KOPT-K1 (cell line): Measurements from ENCODE around the gene ANKRD10.
A peak's percentile ranks its signal among the peaks of the same experiment; 100 is the strongest.
"Not testable (repeated sequence)": the region's sequence is repeated elsewhere in the genome, so short reads cannot be mapped to it uniquely, and the experiment has no call there.

Experiments used
- H3K27ac ChIP-seq: fragments of 200-600 bp; sonication (generic); 2 replicates; pipeline ENCODE4 v1.5.1; 2016; ENCODE audit warnings: antibody characterized with exemption, mild to moderate bottlenecking, low read depth, low read length; ENCODE audit not compliant: poor library complexity, severe bottlenecking
- H3K36me3 ChIP-seq: fragments of 200-600 bp; sonication (generic); 2 replicates; pipeline ENCODE4 v1.5.1; 2017; ENCODE audit warnings: antibody characterized with exemption, mild to moderate bottlenecking, low read length, moderate library complexity; ENCODE audit not compliant: insufficient read depth
- H3K9me3 ChIP-seq: fragments of 200-600 bp; sonication (generic); 2 replicates; pipeline ENCODE4 v1.5.1; 2017; ENCODE audit warnings: antibody characterized with exemption, low read length, mild to moderate bottlenecking; ENCODE audit not compliant: insufficient read depth, poor library complexity, severe bottlenecking

The ANKRD10 gene

DNA sequence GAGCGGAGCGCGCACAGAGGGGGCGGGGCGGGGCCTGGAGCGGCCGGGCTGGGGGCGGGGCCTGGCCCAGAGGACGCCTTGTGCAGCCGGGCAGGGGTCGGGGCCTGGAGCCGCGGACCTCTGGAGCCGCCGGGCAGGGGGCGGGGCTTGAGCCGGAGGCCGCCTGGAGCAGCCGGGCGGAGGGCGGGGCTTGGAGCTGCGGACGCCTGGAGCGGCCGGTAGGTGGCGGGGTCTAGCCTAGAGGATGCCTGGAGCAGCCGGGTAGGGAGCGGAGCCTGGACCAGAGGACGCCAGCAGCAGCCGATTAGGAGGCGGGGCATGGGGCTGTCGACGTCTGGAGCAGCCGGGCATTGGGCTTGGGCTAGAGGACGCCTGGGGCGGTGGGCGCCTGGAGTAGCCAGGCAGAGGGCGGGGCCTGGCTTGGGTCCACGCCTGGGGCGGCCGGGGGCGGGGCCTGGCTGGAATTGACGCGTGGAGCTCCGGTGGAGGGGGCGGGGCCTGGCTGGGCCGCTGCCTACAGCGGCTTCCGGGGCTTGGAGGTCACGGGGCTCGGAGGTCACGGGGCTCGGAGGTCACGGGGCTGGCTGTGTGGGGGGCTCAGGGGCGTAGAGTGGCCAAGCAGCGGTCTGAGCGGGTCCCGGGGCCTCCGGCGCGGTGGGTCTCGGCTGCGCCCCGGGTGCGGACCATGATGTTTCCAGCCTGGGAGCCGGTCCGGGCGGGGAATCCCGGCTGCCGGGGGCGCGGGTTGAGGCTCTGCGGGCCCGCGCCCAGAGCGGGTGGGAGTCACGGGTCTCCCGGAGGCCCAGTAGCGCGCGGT, at the start of gene ANKRD10:
Gene ANKRD10 (minus strand): TSS at position 13 of the 817 bp plus-strand sequence. CDS start 135 bp downstream, outside the sequence.
- H3K9me3 ChIP-seq = no peaks in the 10 kb centered on the region
- H3K36me3 ChIP-seq = peaks cover 14% of the 10 kb centered on the region
- peak within 1 kb of the TSS; percentile 94 for H3K27ac ChIP-seq

DNA sequence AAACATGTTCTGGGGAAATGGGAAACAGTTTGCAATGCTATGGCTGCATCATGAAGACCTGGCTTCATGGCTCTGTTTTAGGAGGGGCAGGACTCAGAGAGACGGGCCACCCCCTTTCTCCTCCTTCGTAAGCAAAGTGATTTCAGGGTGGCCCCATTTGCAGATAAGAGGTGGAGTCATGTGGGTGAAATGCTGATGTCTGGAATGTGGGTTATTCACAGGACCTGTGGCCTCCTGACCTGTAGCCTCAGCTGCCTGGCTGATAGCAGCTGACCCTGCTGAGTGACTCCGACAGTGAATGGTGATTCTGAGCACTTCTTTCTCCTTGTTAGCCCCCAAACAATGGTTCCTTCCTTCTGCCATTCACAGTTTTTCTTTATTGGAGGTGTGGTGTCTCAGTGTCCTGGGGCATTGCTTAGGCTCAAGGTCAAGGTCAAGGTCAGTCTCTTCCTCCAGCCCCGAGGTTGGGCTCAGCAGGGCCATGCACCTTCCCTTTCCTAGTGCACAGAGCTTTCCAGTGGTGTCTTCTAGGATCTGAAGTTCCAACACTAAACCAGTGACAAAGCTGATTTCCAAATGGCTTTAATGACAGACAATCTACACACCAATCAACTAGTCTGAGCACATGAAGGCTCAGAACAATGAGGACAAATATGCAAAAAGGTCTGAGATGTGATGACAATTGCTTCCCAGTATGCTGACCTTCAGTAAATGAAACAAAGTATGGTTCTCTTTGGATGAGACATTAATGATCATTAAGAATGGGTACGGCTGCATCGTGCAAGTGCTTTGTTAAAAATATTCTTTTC, 49.6 kb upstream of the ANKRD10 start:
- no peak overlapping the region for H3K27ac ChIP-seq
- H3K9me3 ChIP-seq = peaks cover 54% of the 10 kb centered on the region
- H3K36me3 ChIP-seq = no peaks in the 10 kb centered on the region

DNA sequence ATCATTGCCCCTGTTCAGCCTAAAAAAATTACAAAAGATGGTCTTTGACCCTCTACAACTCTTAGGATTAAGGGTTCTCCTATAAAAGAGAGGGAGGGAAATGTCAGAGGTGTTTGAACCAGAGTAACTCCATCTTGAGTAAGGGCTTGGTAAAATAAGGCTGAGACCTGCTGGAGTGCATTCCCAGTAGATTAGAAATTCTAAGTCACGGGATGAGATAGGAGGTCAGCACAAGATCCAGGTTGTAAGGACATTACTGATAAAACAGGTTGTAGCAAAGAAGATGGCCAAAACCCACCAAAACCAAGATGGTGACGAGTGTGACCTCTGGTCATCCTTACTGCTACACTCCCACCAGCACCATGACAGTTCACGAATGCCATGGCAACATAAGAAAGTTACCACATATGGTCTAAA, 48.7 kb upstream of the ANKRD10 start:
- peaks cover 54% of the 10 kb centered on the region for H3K9me3 ChIP-seq
- H3K27ac ChIP-seq = no peak overlapping the region
- no peaks in the 10 kb centered on the region for H3K36me3 ChIP-seq

DNA sequence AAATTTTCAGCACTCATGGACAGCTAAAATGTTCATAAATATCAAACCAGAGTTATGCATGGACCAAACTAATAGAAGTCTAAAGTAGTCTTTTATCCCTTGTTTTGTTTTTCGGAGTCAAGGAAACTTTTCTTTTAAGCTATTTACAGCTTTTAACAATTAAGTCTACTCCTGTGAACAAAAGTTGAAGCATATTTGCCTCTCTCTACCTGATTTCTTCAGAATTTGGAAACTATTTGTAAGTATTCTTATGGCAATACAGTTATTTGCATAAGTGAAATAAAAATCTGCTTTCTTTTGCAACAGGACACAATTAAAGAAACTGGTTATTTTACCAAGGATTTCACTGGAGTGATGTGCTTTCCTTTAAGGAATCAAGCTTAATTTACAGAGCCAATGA, 47.1 kb upstream of the ANKRD10 start:
- Histone ChIP-seq H3K27ac (no peak overlapping the region), H3K36me3 (no peaks in the 10 kb centered on the region), H3K9me3 (peaks cover 49% of the 10 kb centered on the region)

DNA sequence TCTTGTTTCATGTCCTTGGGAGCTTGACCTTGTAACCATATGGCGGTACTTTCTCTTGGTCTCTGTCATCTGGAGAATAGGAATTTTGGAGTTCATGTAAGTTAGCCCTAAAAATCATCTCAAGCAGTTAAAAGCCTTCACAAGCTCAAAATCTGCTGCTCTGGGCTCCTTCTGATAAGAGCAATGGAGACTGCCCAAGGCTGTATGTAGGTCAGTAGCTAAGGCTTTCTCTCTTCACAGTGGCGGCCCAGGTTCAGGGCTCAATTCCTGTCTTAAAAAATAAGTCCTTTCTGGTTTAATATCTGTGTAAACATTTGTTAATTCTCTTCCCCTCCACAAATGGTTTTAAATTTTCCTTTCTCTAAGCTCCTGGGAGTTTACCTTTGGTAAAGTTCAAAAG, 45.3 kb upstream of the ANKRD10 start:
- Histone ChIP-seq H3K27ac (no peak overlapping the region), H3K9me3 (peaks cover 31% of the 10 kb centered on the region), H3K36me3 (no peaks in the 10 kb centered on the region)

DNA sequence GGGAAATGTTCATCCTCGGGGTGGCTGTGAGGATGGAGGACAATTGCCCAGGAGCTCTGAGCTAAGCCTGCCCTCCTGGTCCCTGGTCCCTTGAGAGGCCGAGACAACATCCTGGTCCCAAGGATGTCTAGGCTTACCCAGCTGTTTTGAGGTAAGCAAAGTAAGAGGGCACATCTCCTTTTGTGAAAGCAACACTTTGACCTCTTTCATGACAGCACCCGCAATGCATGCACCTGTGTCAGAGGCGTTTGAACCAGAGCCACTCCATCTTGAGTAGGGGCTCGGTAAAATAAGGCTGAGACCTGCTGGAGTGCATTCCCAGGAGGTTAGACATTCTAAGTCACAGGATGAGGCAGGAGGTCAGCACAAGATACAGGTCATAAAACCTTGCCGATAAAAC, 43.1 kb upstream of the ANKRD10 start:
- Histone ChIP-seq H3K27ac (no peak overlapping the region), H3K9me3 (peaks cover 19% of the 10 kb centered on the region), H3K36me3 (no peaks in the 10 kb centered on the region)

DNA sequence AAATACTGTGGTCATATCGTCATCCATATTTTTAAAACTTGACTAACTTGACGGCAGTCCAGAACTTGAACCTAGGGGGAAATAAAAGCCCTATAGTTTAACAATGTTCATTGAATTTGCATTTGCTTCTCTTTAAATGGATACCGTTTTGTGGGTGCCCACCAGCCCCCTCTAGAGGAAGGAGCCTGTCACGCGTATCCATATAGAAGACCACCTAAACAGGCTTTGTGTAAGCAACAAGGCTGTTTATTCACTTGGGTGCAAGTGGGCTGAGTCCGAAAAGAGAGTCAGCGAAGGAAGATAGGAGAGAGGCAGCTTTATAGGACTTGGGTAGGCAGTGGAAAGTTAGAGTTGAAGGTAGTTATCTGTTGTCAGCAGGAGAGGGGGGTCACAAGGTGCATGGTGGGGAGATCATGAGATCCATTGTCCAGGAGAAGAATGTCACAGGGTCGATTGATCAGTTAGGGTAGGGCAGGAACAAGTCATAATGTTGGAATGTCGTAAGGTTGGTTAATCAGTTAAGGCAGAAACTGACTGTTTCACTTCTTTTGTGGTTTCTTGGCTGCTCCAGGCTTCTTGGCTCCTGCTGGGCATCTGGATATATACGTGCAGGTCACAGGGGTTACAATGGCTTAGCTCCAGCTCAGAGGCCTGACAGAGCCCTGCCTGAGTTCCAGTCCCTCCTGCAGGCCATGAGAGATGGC, 42.5 kb upstream of the ANKRD10 start:
- H3K27ac ChIP-seq = no peak overlapping the region
- H3K9me3 ChIP-seq = peaks cover 15% of the 10 kb centered on the region
- H3K36me3 ChIP-seq = no peaks in the 10 kb centered on the region

DNA sequence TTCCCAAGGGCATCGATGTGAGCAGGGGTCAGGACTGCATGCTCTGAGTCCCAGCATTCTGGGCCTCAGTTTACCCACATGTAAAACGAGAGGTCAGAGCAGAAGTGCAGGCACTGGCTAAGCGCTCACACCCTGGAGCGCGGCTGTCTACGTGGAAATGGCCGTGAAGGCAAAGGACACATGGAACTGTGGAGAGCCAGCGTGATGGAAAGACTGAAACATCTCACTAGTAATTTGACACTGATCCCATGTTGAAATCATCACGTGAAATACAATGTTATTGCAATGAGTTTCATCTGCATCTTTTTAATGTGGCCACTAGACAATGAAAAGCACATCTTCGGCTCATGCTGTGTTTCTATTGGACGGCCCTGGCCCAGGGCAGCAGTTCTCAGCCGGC, 41.3 kb upstream of the ANKRD10 start:
- H3K9me3 ChIP-seq = not testable (repeated sequence)

DNA sequence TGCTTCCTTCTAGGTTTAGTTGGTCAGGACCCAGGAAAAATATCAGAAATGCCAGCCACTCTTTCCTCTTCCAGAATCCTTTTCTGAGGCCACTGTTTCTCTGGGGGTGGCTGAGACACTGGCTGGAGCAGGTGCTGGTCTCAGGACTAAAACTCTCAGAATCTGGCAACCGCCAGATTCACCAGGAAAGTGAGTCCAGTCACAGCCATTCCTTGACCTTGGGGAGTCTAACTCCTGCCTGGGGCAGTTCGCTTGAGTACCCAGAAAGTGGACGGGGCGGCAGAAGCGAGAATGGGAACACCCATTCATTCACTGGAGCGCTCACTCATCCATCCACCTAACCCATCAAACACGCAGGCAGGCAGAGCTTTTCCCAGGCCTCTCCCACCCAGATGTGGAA, 40.7 kb upstream of the ANKRD10 start:
- H3K27ac ChIP-seq, H3K9me3 ChIP-seq, H3K36me3 ChIP-seq: not testable (repeated sequence)

More for the DNA sequence above, 41.3 kb upstream of the ANKRD10 start:
- not testable (repeated sequence) for H3K36me3 ChIP-seq, H3K27ac ChIP-seq

DNA sequence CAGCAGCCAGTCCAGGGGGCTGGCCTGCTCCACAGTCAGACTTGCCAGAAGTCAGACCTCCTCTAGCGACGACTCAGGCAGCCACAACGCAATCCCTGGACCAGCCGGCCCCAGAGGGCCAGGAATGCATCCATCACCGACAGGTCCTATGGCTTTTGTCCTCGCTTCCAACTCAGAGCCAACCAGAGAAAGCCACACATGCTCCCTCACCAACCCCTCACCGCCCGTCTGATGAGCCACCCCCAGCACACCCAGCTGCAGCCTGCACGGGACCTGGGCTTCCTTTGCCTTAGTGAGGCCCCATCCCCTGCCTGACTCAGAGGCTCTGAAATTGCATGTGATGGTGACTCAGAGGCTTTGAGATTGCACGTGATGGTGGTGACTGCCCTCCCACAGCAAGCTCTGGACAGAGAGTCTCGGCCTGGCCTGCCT, 40.2 kb upstream of the ANKRD10 start:
- not testable (repeated sequence) for H3K27ac ChIP-seq, H3K36me3 ChIP-seq, H3K9me3 ChIP-seq

DNA sequence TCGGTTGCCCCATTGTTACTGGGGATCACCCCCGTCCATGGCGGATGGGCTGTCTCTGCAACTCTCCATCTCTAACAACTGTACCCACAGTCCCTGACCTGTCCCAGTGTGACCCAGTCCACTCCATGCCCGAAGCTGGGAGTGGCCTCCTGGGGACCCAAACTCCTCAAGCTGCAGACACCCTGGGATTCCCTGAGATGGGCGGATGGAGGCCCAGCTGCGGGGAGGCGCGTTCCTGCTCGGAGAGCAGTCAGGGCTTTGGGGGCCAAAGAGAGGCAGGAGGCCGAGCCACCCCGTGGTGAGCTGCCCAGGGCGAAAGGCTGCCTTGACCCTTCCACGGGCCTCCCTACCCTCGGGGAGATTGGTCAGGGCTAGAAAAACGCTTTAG, 39.7 kb upstream of the ANKRD10 start:
- not testable (repeated sequence) for H3K27ac ChIP-seq, H3K36me3 ChIP-seq, H3K9me3 ChIP-seq

DNA sequence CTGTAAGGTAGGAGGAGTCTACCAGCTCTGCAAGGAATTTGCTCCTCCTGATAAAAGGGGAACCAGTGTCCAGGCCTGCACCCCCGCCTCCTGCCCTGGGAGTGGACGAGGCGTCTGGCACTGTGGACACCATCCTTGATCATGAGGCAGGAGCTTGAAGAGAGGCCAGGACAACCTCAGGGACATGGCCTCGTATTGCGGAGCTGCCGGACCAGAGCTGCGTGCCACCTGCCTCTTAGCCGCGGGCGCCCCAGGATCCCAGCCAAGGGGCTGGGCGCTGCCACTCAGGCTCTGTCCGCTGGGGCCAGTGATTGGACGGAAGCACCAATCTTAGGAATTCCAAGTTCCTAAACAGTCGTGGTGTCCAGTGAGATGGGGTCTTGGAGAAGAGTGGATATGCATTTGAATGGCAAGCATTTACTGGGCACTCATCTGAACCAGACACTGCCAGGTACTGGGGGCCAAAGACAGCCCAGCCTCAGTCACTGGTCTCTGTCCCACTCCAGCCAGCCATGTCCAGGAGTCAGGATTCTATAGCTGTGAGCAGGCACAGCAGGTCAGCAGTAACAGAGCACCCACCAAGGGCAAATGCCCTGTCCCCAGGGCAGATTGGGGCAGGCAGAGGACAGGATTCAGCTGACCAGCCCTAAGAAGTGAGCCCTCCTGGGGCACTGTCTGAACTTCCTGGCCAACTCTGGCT, 39.1 kb upstream of the ANKRD10 start:
- H3K9me3 ChIP-seq = no peaks in the 10 kb centered on the region
- no peak overlapping the region for H3K27ac ChIP-seq
- no peaks in the 10 kb centered on the region for H3K36me3 ChIP-seq

DNA sequence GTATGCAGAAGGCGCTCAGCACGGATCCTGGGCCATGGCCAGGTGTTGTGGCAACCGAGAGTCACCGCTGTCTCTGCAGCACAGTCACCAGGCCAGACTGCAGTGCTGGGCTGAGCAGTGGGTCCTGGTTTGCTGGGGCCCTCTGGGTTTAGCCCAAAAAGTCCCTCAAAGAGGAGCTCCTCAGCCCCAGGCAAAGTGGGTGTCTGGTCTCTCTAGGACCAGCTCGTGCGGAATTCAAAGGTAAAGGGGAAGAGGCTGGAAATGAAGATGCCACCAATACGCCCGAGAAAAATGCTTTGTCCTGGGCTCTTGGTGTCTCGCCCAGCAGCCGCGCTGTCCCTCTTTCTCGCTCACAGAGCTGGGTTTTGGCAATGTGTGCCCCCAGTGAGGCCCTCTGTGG, 38.5 kb upstream of the ANKRD10 start:
- H3K9me3 ChIP-seq = no peaks in the 10 kb centered on the region
- H3K27ac ChIP-seq = no peak overlapping the region

DNA sequence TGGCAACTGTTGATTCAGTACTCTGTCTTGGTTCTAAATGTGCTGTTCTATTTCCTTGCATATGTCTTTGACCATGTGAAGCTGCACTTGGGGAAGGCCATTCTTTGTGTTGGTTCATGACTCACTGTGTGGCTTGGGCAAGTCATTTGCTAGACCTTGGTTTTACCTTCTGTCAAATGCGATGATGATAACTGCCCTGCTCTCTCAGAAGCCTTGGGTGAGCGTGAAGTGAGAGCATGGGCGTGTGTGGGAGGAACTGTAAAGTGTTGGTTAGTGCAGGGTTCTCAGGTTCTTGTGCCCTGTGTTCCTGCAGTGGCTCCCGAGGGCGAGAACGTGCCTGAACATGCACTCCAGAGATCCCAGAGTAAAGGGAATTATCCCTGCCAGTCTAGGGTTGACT, 37.3 kb upstream of the ANKRD10 start:
- H3K9me3 ChIP-seq, H3K27ac ChIP-seq, H3K36me3 ChIP-seq: not testable (repeated sequence)

More for the DNA sequence above, 38.5 kb upstream of the ANKRD10 start:
- H3K36me3 ChIP-seq = no peaks in the 10 kb centered on the region
